Peyer's patch (tissue), 4 donors: ENCODE data around the gene EFCAB8.

Source experiments
- CTCF ChIP-seq, 6 experiments: fragments of 450-650 bp in 4 of 6; fragments of 200-600 bp in 2 of 6; sonication (generic) in 1 of 6; IDR thresholded peaks; one replicate each; pipeline ENCODE4 v1.5.1; 2017 to 2019; ENCODE audit warnings: antibody characterized with exemption in 6 of 6, mild to moderate bottlenecking in 3 of 6, moderate library complexity in 1 of 6
- POLR2A ChIP-seq, 2 donors: fragments of 450-650 bp; IDR thresholded peaks; one replicate each; pipeline ENCODE4 v1.5.1; 2017; ENCODE audit warnings: antibody characterized with exemption in 2 of 2, mild to moderate bottlenecking in 2 of 2, moderate library complexity in 2 of 2

GRCh38 chr20:32970973-32971300 is 112.2 kb downstream of the EFCAB8 start:
- TF ChIP-seq CTCF (IDR thresholded peaks at IDR 0.05) (no peak), POLR2A (IDR thresholded peaks at IDR 0.05) (no peak)
